WTC11 (cell line): ENCODE data around the gene PPP1R36. TPM values are rescaled to one million over a fixed set of nuclear protein-coding genes. Genes with fewer than 3 reads are reported as not detected.

Source experiments
- ATAC-seq: fragments of 200-7000 bp; cut with Tn5 transposase; 2 replicates; pipeline ENCODE4 v1.10.0; 2021; ENCODE audit warnings: mild to moderate bottlenecking, moderate library complexity
- CTCF ChIA-PET: fragments of 300-600 bp; sonication (Branson Sonifier 250); formaldehyde crosslinking; loops from one replicate; lab custom pipeline; 2021; ENCODE audit warnings: antibody characterized with exemption; lab: Charles Lee
- POLR2A ChIA-PET: fragments of 350-600 bp; sonication (Branson Sonifier 250); formaldehyde crosslinking; loops from one replicate; lab custom pipeline; 2021; ENCODE audit warnings: antibody characterized with exemption; lab: Charles Lee
- DNase-seq: peaks from one replicate; pipeline ENCODE4 v3.0.0; 2021; ENCODE audit warnings: low spot score
- H3K27ac Mint-ChIP-seq: 2 replicates; pipeline ENCODE4 v1.8.0; 2021; ENCODE audit warnings: mixed read lengths
- H3K27me3 Mint-ChIP-seq: 2 replicates; pipeline ENCODE4 v1.8.0; 2021; ENCODE audit warnings: low read depth, mild to moderate bottlenecking, moderate library complexity, mixed read lengths
- H3K36me3 Mint-ChIP-seq: 2 replicates; pipeline ENCODE4 v1.8.0; 2021; ENCODE audit warnings: mixed read lengths
- H3K4me1 Mint-ChIP-seq: 2 replicates; pipeline ENCODE4 v1.8.0; 2022; ENCODE audit warnings: mixed read lengths
- H3K4me3 Mint-ChIP-seq: 2 replicates; pipeline ENCODE4 v1.8.0; 2021; ENCODE audit warnings: mild to moderate bottlenecking, moderate library complexity, mixed read lengths
- H3K9me3 Mint-ChIP-seq: 2 replicates; pipeline ENCODE4 v1.8.0; 2021; ENCODE audit warnings: mixed read lengths
- ELF4 ChIP-seq: sonication (generic); formaldehyde crosslinking; IDR thresholded peaks from 2 replicates; pipeline ENCODE4 v1.8.1; 2022; ENCODE audit warnings: low read depth, mild to moderate bottlenecking, moderate library complexity, missing genetic modification reagents
- NFYB ChIP-seq: sonication (generic); formaldehyde crosslinking; conservative IDR thresholded peaks from 2 replicates; pipeline ENCODE4 v1.8.0; 2022; ENCODE audit warnings: low read depth, missing genetic modification reagents
- RORB ChIP-seq: fragments of 250-450 bp; sonication (Bioruptor Pico); IDR thresholded peaks from 2 replicates; pipeline ENCODE4 v1.9.0; 2021; ENCODE audit warnings: mild to moderate bottlenecking
- SP1 ChIP-seq: sonication (generic); formaldehyde crosslinking; conservative IDR thresholded peaks from 2 replicates; pipeline ENCODE4 v1.8.1; 2022; ENCODE audit warnings: missing genetic modification reagents
- TEAD4 ChIP-seq: sonication (generic); formaldehyde crosslinking; IDR thresholded peaks from 2 replicates; pipeline ENCODE4 v1.8.0; 2022; ENCODE audit warnings: mild to moderate bottlenecking, missing genetic modification reagents
- ZNF219 ChIP-seq: sonication (generic); formaldehyde crosslinking; IDR thresholded peaks from 2 replicates; pipeline ENCODE4 v1.8.0; 2023; ENCODE audit warnings: missing genetic modification reagents, mild to moderate bottlenecking, borderline replicate concordance
- ZNF671 ChIP-seq: fragments of 250-450 bp; sonication (Bioruptor Pico); IDR thresholded peaks from 2 replicates; pipeline ENCODE4 v1.8.0; 2021; ENCODE audit warnings: mild to moderate bottlenecking
- total RNA-seq: library from RNA; stranded (reverse); gene quantifications from 3 replicates; pipeline ENCODE4 v1.2.3, GENCODE V29; 2021
- TF ChIP-seq, protein P1 (sequence below): fragments of 200-600 bp; IDR thresholded peaks from 2 replicates; pipeline ENCODE4 v1.8.0; 2022; ENCODE audit warnings: antibody characterized with exemption
- TF ChIP-seq, protein P2 (sequence below): sonication (generic); formaldehyde crosslinking; IDR thresholded peaks from 2 replicates; pipeline ENCODE4 v1.8.0; 2023; ENCODE audit warnings: mild to moderate bottlenecking, missing genetic modification reagents
- TF ChIP-seq, protein P3 (sequence below): sonication (generic); formaldehyde crosslinking; IDR thresholded peaks from 2 replicates; pipeline ENCODE4 v1.8.1; 2022; ENCODE audit warnings: mild to moderate bottlenecking, missing genetic modification reagents, moderate library complexity, borderline replicate concordance
- TF ChIP-seq, protein P4 (sequence below): fragments of 250-450 bp; sonication (Bioruptor Pico); IDR thresholded peaks from 2 replicates; pipeline ENCODE4 v1.9.0; 2021; ENCODE audit warnings: moderate library complexity, mild to moderate bottlenecking, inconsistent platforms, borderline replicate concordance
- TF ChIP-seq, protein P5 (sequence below): sonication (generic); formaldehyde crosslinking; IDR thresholded peaks from 2 replicates; pipeline ENCODE4 v1.8.1; 2022; ENCODE audit warnings: mild to moderate bottlenecking, moderate library complexity, missing genetic modification reagents
- TF ChIP-seq, protein P6 (sequence below): sonication (generic); formaldehyde crosslinking; IDR thresholded peaks from 2 replicates; pipeline ENCODE4 v1.8.1; 2022; ENCODE audit warnings: low read depth, mild to moderate bottlenecking, moderate library complexity, missing genetic modification reagents, borderline replicate concordance
- TF ChIP-seq, protein P7 (sequence below): sonication (generic); formaldehyde crosslinking; IDR thresholded peaks from 2 replicates; pipeline ENCODE4 v1.8.0; 2022; ENCODE audit warnings: missing genetic modification reagents

Gene PPP1R36
- total RNA-seq, 1 experiment from 2014 or later, result 0.70 TPM

DNA sequence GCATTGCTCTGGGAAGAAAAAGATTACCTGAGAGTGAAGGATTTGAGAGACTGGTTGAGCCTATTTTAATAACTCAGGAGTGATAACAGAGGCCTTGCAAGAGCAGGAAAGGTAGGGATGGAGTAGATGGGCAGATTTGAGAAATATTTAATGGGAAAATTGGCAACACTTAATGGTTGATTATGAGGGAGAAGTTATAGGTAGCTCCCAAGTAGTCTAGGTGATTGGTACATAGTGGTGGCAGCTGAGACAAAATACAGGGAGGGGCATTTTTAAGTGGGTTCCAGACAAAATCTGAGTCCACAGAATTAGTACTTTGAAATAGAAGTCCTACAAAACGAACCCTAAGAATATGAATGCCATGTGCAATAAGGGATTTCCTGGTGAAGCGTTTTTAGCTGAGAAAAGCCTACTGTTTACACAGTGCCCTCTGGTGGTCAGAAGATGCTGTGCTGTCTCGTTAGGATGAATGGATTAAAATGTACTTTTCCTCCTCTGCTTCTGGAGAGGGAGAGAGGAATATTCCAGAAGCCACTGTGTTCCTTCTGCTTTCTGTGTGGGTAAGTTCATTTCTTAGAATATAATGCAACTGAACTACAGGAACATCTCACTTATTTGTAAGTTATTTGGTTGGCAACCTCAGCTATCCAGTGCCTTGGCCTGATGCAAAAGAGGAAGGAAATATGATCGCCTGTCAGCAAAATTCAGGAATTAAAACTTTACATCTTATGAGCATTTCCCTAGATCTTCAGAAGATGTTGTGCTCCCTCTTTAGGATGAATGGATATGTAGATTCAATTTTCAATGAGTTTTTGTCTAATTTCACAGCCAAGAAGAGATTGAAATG lies 38.7 kb upstream of the PPP1R36 start:
- peaks cover 49% of the 10 kb centered on the region for H3K4me1 Mint-ChIP-seq
- no peak for TF ChIP-seq NFYB (CRISPR knock-in tag)
- TF ChIP-seq, protein P1, sequence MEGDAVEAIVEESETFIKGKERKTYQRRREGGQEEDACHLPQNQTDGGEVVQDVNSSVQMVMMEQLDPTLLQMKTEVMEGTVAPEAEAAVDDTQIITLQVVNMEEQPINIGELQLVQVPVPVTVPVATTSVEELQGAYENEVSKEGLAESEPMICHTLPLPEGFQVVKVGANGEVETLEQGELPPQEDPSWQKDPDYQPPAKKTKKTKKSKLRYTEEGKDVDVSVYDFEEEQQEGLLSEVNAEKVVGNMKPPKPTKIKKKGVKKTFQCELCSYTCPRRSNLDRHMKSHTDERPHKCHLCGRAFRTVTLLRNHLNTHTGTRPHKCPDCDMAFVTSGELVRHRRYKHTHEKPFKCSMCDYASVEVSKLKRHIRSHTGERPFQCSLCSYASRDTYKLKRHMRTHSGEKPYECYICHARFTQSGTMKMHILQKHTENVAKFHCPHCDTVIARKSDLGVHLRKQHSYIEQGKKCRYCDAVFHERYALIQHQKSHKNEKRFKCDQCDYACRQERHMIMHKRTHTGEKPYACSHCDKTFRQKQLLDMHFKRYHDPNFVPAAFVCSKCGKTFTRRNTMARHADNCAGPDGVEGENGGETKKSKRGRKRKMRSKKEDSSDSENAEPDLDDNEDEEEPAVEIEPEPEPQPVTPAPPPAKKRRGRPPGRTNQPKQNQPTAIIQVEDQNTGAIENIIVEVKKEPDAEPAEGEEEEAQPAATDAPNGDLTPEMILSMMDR, result peak; percentile 73
- TF ChIP-seq, protein P2, sequence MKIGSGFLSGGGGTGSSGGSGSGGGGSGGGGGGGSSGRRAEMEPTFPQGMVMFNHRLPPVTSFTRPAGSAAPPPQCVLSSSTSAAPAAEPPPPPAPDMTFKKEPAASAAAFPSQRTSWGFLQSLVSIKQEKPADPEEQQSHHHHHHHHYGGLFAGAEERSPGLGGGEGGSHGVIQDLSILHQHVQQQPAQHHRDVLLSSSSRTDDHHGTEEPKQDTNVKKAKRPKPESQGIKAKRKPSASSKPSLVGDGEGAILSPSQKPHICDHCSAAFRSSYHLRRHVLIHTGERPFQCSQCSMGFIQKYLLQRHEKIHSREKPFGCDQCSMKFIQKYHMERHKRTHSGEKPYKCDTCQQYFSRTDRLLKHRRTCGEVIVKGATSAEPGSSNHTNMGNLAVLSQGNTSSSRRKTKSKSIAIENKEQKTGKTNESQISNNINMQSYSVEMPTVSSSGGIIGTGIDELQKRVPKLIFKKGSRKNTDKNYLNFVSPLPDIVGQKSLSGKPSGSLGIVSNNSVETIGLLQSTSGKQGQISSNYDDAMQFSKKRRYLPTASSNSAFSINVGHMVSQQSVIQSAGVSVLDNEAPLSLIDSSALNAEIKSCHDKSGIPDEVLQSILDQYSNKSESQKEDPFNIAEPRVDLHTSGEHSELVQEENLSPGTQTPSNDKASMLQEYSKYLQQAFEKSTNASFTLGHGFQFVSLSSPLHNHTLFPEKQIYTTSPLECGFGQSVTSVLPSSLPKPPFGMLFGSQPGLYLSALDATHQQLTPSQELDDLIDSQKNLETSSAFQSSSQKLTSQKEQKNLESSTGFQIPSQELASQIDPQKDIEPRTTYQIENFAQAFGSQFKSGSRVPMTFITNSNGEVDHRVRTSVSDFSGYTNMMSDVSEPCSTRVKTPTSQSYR (CRISPR knock-in tag), result no peak
- TF ChIP-seq, protein P3, sequence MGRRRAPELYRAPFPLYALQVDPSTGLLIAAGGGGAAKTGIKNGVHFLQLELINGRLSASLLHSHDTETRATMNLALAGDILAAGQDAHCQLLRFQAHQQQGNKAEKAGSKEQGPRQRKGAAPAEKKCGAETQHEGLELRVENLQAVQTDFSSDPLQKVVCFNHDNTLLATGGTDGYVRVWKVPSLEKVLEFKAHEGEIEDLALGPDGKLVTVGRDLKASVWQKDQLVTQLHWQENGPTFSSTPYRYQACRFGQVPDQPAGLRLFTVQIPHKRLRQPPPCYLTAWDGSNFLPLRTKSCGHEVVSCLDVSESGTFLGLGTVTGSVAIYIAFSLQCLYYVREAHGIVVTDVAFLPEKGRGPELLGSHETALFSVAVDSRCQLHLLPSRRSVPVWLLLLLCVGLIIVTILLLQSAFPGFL (CRISPR knock-in tag), result no peak
- POLR2A ChIA-PET, result interaction anchor here (0.6 kb wide), 1 partner anchor 9 kb away, joined by 4 read pairs; no protein-coding TSS in a partner anchor
- peak overlapping the region; percentile 77 for H3K27ac Mint-ChIP-seq
- peak; percentile 63 for DNase-seq
- H3K4me3 Mint-ChIP-seq, result no peak overlapping the region
- H3K9me3 Mint-ChIP-seq, result no peaks in the 10 kb centered on the region
- no peaks in the 10 kb centered on the region for H3K27me3 Mint-ChIP-seq
- H3K36me3 Mint-ChIP-seq, result no peaks in the 10 kb centered on the region
- CTCF ChIA-PET, result interaction anchor here (0.7 to 2.2 kb wide), 35 partner anchors 9 to 324 kb away, joined by 3 to 17 read pairs (median 3); partner anchors contain the start of genes AKAP5 and HSPA2
- peak; percentile 51; the same call in 1 of the 2 replicates for ATAC-seq

DNA sequence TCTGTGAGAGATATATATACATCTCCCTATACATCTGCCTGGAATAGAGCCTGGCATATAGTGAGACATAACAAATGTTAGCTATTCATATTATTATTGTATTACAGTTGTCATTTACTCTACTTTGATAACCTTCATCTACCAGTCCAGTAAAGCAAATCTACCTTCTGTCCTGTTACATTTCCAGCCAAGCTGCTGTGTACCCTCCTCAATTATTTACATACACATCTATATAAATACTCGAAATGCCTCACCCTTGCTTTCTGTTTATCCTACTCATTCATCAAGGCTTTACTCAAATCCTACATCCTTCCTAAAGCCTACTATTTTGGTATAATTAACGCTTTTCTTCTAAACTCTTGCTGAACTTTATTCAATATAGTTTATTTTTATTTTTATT lies 36.5 kb upstream of the PPP1R36 start:
- H3K4me1 Mint-ChIP-seq, result peaks cover 31% of the 10 kb centered on the region
- no peak for DNase-seq
- TF ChIP-seq ZNF219 (CRISPR knock-in tag), result no peak
- TF ChIP-seq, all 79 proteins: peak for 0
- no peak overlapping the region for H3K4me3 Mint-ChIP-seq
- no peak overlapping the region for H3K27ac Mint-ChIP-seq
- CTCF ChIA-PET, result no interaction called here
- no peaks in the 10 kb centered on the region for H3K36me3 Mint-ChIP-seq
- no peak for ATAC-seq
- no peaks in the 10 kb centered on the region for H3K27me3 Mint-ChIP-seq
- POLR2A ChIA-PET, result no interaction called here
- no peaks in the 10 kb centered on the region for H3K9me3 Mint-ChIP-seq

DNA sequence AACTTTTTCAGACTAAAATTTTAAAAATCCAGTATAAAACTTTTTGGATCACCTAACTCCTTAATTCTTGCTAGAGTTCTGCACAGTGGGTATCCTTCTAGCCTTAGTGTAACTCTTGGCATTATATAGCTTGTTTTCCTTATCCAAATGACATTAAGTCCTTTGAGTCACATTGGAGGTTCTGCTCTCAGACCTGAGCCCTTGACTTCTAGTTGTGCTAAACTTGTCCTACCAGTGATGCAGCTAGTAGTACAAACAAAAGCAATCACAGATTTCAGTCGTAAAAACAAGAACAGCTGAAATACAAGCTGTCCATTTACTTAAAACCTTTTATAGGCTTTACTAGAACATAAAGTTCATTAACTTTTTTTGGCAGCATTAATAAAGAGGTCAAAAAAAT lies 34.7 kb upstream of the PPP1R36 start:
- Mint-ChIP-seq H3K27ac (no peak overlapping the region), H3K4me1 (peaks cover 17% of the 10 kb centered on the region), H3K4me3 (no peak overlapping the region), H3K9me3 (no peaks in the 10 kb centered on the region), H3K36me3 (no peaks in the 10 kb centered on the region), H3K27me3 (no peaks in the 10 kb centered on the region)
- no peak for DNase-seq
- POLR2A ChIA-PET, result interaction anchor here (1.0 kb wide), 1 partner anchor 25 kb away, joined by 5 read pairs; the partner anchor contains the start of gene HSPA2
- CTCF ChIA-PET, result no interaction called here
- TF ChIP-seq RORB (CRISPR knock-in tag), result no peak
- TF ChIP-seq, protein P4, sequence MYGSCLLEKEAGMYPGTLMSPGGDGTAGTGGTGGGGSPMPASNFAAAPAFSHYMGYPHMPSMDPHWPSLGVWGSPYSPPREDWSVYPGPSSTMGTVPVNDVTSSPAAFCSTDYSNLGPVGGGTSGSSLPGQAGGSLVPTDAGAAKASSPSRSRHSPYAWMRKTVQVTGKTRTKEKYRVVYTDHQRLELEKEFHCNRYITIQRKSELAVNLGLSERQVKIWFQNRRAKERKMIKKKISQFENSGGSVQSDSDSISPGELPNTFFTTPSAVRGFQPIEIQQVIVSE, result no peak
- no peak for ATAC-seq

DNA sequence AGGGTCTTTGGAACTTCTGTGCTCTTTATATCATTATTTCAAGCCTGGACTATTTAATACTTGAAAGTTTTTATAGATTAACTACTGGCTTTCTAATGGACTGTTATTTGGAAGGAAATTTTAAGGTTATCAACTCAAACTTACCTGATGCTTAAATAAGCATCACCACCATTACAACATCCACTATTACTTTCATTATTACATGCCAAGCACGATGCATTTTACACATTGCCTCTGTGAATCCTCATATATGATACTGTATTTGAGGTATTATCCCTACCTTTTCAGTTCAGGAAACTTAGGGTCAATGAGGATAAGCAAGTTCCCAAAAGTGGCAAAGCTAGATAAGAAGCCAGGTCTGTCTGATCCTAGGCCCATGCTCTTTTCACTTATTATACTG lies 32.8 kb upstream of the PPP1R36 start:
- H3K27me3 Mint-ChIP-seq, result no peaks in the 10 kb centered on the region
- POLR2A ChIA-PET, result no interaction called here
- no peak for DNase-seq
- no peak for ATAC-seq
- 0 out of 2 replicates have a peak, but pooled peaks cover 3% of the 10 kb centered on the region for H3K4me1 Mint-ChIP-seq
- H3K9me3 Mint-ChIP-seq, result no peaks in the 10 kb centered on the region
- CTCF ChIA-PET, result interaction anchor here (1.2 to 1.8 kb wide), 2 partner anchors 27 to 120 kb away, joined by 3 to 8 read pairs; no protein-coding TSS in a partner anchor
- no peak overlapping the region for H3K4me3 Mint-ChIP-seq
- no peaks in the 10 kb centered on the region for H3K36me3 Mint-ChIP-seq
- no peak overlapping the region for H3K27ac Mint-ChIP-seq
- no peak for TF ChIP-seq SP1 (CRISPR knock-in tag)
- TF ChIP-seq ELF4, result no peak
- TF ChIP-seq, protein P5, sequence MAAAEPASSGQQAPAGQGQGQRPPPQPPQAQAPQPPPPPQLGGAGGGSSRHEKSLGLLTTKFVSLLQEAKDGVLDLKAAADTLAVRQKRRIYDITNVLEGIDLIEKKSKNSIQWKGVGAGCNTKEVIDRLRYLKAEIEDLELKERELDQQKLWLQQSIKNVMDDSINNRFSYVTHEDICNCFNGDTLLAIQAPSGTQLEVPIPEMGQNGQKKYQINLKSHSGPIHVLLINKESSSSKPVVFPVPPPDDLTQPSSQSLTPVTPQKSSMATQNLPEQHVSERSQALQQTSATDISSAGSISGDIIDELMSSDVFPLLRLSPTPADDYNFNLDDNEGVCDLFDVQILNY (CRISPR knock-in tag), result no peak
- TF ChIP-seq TEAD4, result no peak
- TF ChIP-seq, protein P6, sequence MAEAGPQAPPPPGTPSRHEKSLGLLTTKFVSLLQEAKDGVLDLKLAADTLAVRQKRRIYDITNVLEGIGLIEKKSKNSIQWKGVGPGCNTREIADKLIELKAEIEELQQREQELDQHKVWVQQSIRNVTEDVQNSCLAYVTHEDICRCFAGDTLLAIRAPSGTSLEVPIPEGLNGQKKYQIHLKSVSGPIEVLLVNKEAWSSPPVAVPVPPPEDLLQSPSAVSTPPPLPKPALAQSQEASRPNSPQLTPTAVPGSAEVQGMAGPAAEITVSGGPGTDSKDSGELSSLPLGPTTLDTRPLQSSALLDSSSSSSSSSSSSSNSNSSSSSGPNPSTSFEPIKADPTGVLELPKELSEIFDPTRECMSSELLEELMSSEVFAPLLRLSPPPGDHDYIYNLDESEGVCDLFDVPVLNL (CRISPR knock-in tag), result no peak
- TF ChIP-seq, protein P7, sequence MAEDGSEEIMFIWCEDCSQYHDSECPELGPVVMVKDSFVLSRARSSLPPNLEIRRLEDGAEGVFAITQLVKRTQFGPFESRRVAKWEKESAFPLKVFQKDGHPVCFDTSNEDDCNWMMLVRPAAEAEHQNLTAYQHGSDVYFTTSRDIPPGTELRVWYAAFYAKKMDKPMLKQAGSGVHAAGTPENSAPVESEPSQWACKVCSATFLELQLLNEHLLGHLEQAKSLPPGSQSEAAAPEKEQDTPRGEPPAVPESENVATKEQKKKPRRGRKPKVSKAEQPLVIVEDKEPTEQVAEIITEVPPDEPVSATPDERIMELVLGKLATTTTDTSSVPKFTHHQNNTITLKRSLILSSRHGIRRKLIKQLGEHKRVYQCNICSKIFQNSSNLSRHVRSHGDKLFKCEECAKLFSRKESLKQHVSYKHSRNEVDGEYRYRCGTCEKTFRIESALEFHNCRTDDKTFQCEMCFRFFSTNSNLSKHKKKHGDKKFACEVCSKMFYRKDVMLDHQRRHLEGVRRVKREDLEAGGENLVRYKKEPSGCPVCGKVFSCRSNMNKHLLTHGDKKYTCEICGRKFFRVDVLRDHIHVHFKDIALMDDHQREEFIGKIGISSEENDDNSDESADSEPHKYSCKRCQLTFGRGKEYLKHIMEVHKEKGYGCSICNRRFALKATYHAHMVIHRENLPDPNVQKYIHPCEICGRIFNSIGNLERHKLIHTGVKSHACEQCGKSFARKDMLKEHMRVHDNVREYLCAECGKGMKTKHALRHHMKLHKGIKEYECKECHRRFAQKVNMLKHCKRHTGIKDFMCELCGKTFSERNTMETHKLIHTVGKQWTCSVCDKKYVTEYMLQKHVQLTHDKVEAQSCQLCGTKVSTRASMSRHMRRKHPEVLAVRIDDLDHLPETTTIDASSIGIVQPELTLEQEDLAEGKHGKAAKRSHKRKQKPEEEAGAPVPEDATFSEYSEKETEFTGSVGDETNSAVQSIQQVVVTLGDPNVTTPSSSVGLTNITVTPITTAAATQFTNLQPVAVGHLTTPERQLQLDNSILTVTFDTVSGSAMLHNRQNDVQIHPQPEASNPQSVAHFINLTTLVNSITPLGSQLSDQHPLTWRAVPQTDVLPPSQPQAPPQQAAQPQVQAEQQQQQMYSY (CRISPR knock-in tag), result no peak
- no peak for TF ChIP-seq ZNF671 (CRISPR knock-in tag)
